Measurements from ENCODE around the gene TBXA2R. TPM values are rescaled to one million over a fixed set of nuclear protein-coding genes. Genes with fewer than 3 reads are reported as not detected.

The TBXA2R gene
- total and polyA plus RNA-seq, 2 of the 4 experiments (the other 2 are of a cell fraction), result 0.36 to 2.3 TPM

GRCh38 chr19:3636506-3636905 lies 29.8 kb upstream of the TBXA2R start:
- Histone ChIP-seq H2AK5ac (ENCODE audit: low read depth, low read length) (no peak overlapping the region), H3K27me3 (ENCODE audit: control insufficient read depth, insufficient read depth, low read length) (no peaks in the 10 kb centered on the region), H3K4me1 (ENCODE audit: control insufficient read depth, insufficient read depth, low read length) (no peaks in the 10 kb centered on the region), H3K9me3 (ENCODE audit: control insufficient read depth, insufficient read depth, low read length) (no peaks in the 10 kb centered on the region), H2AFZ (replicated peaks; ENCODE audit: low read length, poor library complexity) (no peak overlapping the region), H3K36me3 (ENCODE audit: control insufficient read depth, insufficient read depth, low read length) (peaks cover 36% of the 10 kb centered on the region), H4K8ac (ENCODE audit: low read depth in 2 of 2, low read length in 2 of 2) (no peak overlapping the region), H2BK120ac (ENCODE audit: low read depth, low read length) (no peak overlapping the region), H3K4me3 (ENCODE audit: insufficient read depth, low read depth, low read length) (no peak overlapping the region), H3K4ac (ENCODE audit: low read depth, low read length) (no peak overlapping the region), H3K23ac (ENCODE audit: low read depth, low read length) (no peak overlapping the region), H3K4me2 (ENCODE audit: low read depth, low read length) (no peak overlapping the region), H2BK15ac (ENCODE audit: low read depth, low read length) (no peak overlapping the region), H3K79me1 (ENCODE audit: low read depth in 1 of 2, low read length in 2 of 2) (no peaks in the 10 kb centered on the region; a peak in 1 of 4 replicates), H4K20me1 (ENCODE audit: insufficient read depth, low read length) (no peaks in the 10 kb centered on the region; the same call in 1 of the 2 replicates), H3K18ac (ENCODE audit: low read depth, low read length) (no peak overlapping the region), H2AK9ac (replicated peaks; ENCODE audit: low read depth, low read length, poor library complexity) (no peak overlapping the region), H3K9me1 (ENCODE audit: insufficient read depth, low read length) (no peaks in the 10 kb centered on the region), H4K5ac (ENCODE audit: low read depth, low read length) (no peak overlapping the region), H3K14ac (replicated peaks; ENCODE audit: low read depth, low read length) (no peak overlapping the region), H3K27ac (ENCODE audit: insufficient read depth, low read length) (no peak overlapping the region), H2BK5ac (ENCODE audit: low read depth, low read length, poor library complexity, severe bottlenecking) (no peak overlapping the region), H4K91ac (ENCODE audit: insufficient read depth, low read depth, low read length) (no peak overlapping the region), H3K56ac (ENCODE audit: extremely low read depth, insufficient read depth, low read length) (no peak overlapping the region), H3K9ac (ENCODE audit: low read depth, low read length) (no peak overlapping the region), H2BK20ac (ENCODE audit: low read depth, low read length) (no peak overlapping the region)
- ChIA-PET CTCF (no interaction called here), POLR2A (ENCODE audit: unreplicated experiment) (no interaction called here)
- DNase-seq (no peak), ATAC-seq (ENCODE audit: low read depth) (no peak)
- dilution Hi-C loops (cut with HindIII; ENCODE audit: low sequenced_read_pairs, unreplicated experiment), result no loop called here
- WGBS, 2 experiments (ENCODE audit: extremely low coverage in 2 of 2, insufficient read length in 1 of 2), result 88% methylated on average over 16 of the region's 20 CpGs; no CpG with 5 or more reads in 1 of the 2 experiments
- BruUV-seq (replicated peaks), result no TSS peak
- no peak for TF ChIP-seq MXI1 (IDR thresholded peaks at IDR 0.05; ENCODE audit: borderline replicate concordance, low read depth, low read length)
- intact Hi-C loops (cut with micrococcal nuclease), result no loop called here
- in situ Hi-C loops (cut with MboI; ENCODE audit: low sequenced_read_pairs), result no loop called here
